ENCODE measurements around the gene HSPB2. TPM values are rescaled to one million over a fixed set of nuclear protein-coding genes. Genes with fewer than 3 reads are reported as not detected.

The HSPB2 gene
- total RNA-seq, 4 donors from 2014 or later: 1.3 TPM; not detected in 3

- peaks cover 7 to 55% (median 28%) of the 10 kb centered on the region in 4 donors for H3K4me1 ChIP-seq
- H3K4me3 ChIP-seq: no peak overlapping the region
- no peaks in the 10 kb centered on the region for H3K9me3 ChIP-seq
- no peaks in the 10 kb centered on the region for H3K27me3 ChIP-seq
- intact Hi-C loops (cut with DNase I; ENCODE audit: low total_unique reads): no loop called here
- TF ChIP-seq, protein P1, sequence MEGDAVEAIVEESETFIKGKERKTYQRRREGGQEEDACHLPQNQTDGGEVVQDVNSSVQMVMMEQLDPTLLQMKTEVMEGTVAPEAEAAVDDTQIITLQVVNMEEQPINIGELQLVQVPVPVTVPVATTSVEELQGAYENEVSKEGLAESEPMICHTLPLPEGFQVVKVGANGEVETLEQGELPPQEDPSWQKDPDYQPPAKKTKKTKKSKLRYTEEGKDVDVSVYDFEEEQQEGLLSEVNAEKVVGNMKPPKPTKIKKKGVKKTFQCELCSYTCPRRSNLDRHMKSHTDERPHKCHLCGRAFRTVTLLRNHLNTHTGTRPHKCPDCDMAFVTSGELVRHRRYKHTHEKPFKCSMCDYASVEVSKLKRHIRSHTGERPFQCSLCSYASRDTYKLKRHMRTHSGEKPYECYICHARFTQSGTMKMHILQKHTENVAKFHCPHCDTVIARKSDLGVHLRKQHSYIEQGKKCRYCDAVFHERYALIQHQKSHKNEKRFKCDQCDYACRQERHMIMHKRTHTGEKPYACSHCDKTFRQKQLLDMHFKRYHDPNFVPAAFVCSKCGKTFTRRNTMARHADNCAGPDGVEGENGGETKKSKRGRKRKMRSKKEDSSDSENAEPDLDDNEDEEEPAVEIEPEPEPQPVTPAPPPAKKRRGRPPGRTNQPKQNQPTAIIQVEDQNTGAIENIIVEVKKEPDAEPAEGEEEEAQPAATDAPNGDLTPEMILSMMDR (IDR thresholded peaks at IDR 0.05): no peak
- TF ChIP-seq POLR2AphosphoS5 (IDR thresholded peaks at IDR 0.05) (no peak), EP300 (IDR thresholded peaks at IDR 0.05; ENCODE audit: low read depth) (no peak), POLR2A (IDR thresholded peaks at IDR 0.05) (no peak)
- H3K36me3 ChIP-seq: no peaks in the 10 kb centered on the region
- WGBS, 2 donors (ENCODE audit: low coverage in 1 of 2): 90% methylated on average over 7 of the region's 7 CpGs
- in situ Hi-C loops (cut with MboI; ENCODE audit: low pct_ligation_motif_present in 1 of 4, low pct_unique_long_range_greater_than_20kb in 1 of 4, low sequenced_read_pairs in 3 of 4): loop anchor here in 2 of 4 donors (10.0 kb wide), 2 partner anchors 47 to 63 kb away; partner anchors contain the start of genes ALG9 (in 1 of the 2), CFAP68 (in 1 of the 2) and FDXACB1 (in 1 of the 2)
- peak overlapping the region in 1 of 4 donors; percentile 70 for H3K27ac ChIP-seq
- DNase-seq: no peak
Observed at GRCh38 chr11:111921541-111922230, 9.2 kb downstream of the HSPB2 start.

DNA sequence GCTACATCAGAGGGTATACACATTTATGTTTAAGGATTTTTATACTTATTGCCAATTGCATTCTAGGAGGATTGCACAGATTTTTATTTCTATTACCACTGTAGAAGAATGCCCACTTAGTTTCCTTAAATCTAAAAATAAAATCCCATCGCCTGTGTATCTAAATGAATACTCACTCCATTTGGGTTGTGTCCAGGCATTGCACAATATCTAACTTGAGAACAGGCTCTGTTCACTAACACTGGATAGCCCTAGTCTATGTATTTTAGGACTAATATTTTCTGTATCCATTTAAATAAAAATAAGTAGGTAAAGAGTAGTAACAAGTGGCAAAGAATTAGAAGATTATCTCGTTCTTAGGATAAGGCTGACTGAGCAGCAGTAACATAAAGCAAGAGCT lies 10.3 kb downstream of the HSPB2 start:
- DNase-seq: no peak

DNA sequence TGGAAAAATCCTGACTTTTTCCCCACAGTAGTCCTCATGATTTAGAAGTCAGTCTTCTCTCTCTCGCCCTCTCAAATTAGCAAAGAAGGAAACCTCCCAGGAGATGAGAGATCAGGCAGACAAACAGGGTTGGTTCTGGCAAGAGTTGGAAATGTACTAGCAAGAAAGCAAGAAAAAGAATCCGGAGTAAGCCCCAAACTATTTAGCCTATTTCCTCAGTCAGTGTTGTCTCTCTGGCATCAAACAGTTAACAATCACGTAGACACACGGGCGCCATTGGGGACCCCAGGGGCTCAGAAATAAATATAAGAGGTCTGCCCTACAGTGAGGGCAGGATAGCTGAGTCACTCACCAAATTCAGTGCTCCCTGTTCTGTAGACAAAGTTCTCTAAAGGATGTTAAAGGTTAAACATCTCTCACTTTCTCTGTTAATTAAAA lies 10.8 kb downstream of the HSPB2 start:
- H3K9me3 ChIP-seq: no peaks in the 10 kb centered on the region
- 40 to 43% methylated on average over 2 to 5 of the region's 5 CpGs for WGBS, 2 donors (ENCODE audit: low coverage in 1 of 2)

More for the DNA sequence above, 10.3 kb downstream of the HSPB2 start:
- Histone ChIP-seq H3K4me3 (no peak overlapping the region), H3K27me3 (no peaks in the 10 kb centered on the region), H3K4me1 (peaks cover 12 to 59% (median 34%) of the 10 kb centered on the region in 4 donors), H3K27ac (peak overlapping the region; percentile 70 to 74 (median 72)), H3K9me3 (no peaks in the 10 kb centered on the region), H3K36me3 (no peaks in the 10 kb centered on the region)
- intact Hi-C loops (cut with DNase I; ENCODE audit: low total_unique reads): no loop called here
- in situ Hi-C loops (cut with MboI; ENCODE audit: low pct_ligation_motif_present in 1 of 4, low pct_unique_long_range_greater_than_20kb in 1 of 4, low sequenced_read_pairs in 3 of 4): loop anchor here in 2 of 4 donors (10.0 kb wide), 2 partner anchors 48 to 62 kb away; partner anchors contain the start of genes ALG9 (in 1 of the 2), CFAP68 (in 1 of the 2) and FDXACB1 (in 1 of the 2)
- TF ChIP-seq POLR2A (IDR thresholded peaks at IDR 0.05) (no peak), POLR2AphosphoS5 (IDR thresholded peaks at IDR 0.05) (peak in 2 of 3 donors; percentile 20 to 37)
- 17% methylated on average over 2 of the region's 2 CpGs for WGBS, 2 donors (ENCODE audit: low coverage in 1 of 2)

GRCh38 chr11:111923951-111924350 lies 11.4 kb downstream of the HSPB2 start:
- no peak for DNase-seq
- Histone ChIP-seq H3K9me3 (no peaks in the 10 kb centered on the region), H3K27me3 (no peaks in the 10 kb centered on the region), H3K4me1 (peaks cover 12 to 49% (median 29%) of the 10 kb centered on the region in 4 donors), H3K36me3 (no peaks in the 10 kb centered on the region), H3K27ac (peak overlapping the region; percentile 70 to 74 (median 72)), H3K4me3 (no peak overlapping the region)
- intact Hi-C loops (cut with DNase I; ENCODE audit: low total_unique reads) (no loop called here), in situ Hi-C loops (cut with MboI; ENCODE audit: low pct_ligation_motif_present in 1 of 4, low pct_unique_long_range_greater_than_20kb in 1 of 4, low sequenced_read_pairs in 3 of 4) (loop anchor here in 2 of 4 donors (10.0 kb wide), 2 partner anchors 49 to 61 kb away; partner anchors contain the start of genes ALG9 (in 1 of the 2), CFAP68 (in 1 of the 2) and FDXACB1 (in 1 of the 2))
- TF ChIP-seq POLR2A (IDR thresholded peaks at IDR 0.05) (no peak), POLR2AphosphoS5 (IDR thresholded peaks at IDR 0.05) (no peak), EP300 (IDR thresholded peaks at IDR 0.05; ENCODE audit: low read depth) (no peak)
- TF ChIP-seq, protein P1 (IDR thresholded peaks at IDR 0.05): no peak

More for the DNA sequence above, 10.8 kb downstream of the HSPB2 start:
- Histone ChIP-seq H3K36me3 (no peaks in the 10 kb centered on the region), H3K4me3 (no peak overlapping the region), H3K27me3 (no peaks in the 10 kb centered on the region), H3K4me1 (peaks cover 12 to 54% (median 31%) of the 10 kb centered on the region in 4 donors), H3K27ac (peak overlapping the region; percentile 70 to 74 (median 72))
- no peak for DNase-seq
- no peak for TF ChIP-seq POLR2A (IDR thresholded peaks at IDR 0.05)
- TF ChIP-seq POLR2AphosphoS5 (IDR thresholded peaks at IDR 0.05): no peak
- TF ChIP-seq, protein P1 (IDR thresholded peaks at IDR 0.05): no peak
- TF ChIP-seq EP300 (IDR thresholded peaks at IDR 0.05; ENCODE audit: low read depth): no peak
- in situ Hi-C loops (cut with MboI; ENCODE audit: low pct_ligation_motif_present in 1 of 4, low pct_unique_long_range_greater_than_20kb in 1 of 4, low sequenced_read_pairs in 3 of 4) (loop anchor here in 2 of 4 donors (10.0 kb wide), 2 partner anchors 49 to 61 kb away; partner anchors contain the start of genes ALG9 (in 1 of the 2), CFAP68 (in 1 of the 2) and FDXACB1 (in 1 of the 2)), intact Hi-C loops (cut with DNase I; ENCODE audit: low total_unique reads) (no loop called here)
